Skeletal muscle tissue (tissue), 4 donors: ENCODE measurements around the gene B4GALT2. TPM values are rescaled to one million over a fixed set of nuclear protein-coding genes. Genes with fewer than 3 reads are reported as not detected.

Experiments used
- H3K27ac ChIP-seq: one replicate; pipeline ENCODE4 v1.7.0; 2013; ENCODE audit warnings: mild to moderate bottlenecking, low read depth, low read length, inconsistent platforms
- H3K27me3 ChIP-seq, 3 donors: one replicate each; pipeline ENCODE4 v1.7.0; 2013; ENCODE audit warnings: low read length in 3 of 3; ENCODE audit not compliant: control insufficient read depth in 3 of 3, insufficient read depth in 3 of 3
- H3K36me3 ChIP-seq, 3 donors: one replicate each; pipeline ENCODE4 v1.7.0; 2013; ENCODE audit warnings: low read length in 3 of 3; ENCODE audit not compliant: control insufficient read depth in 3 of 3, insufficient read depth in 3 of 3
- H3K4me1 ChIP-seq, 3 donors: one replicate each; pipeline ENCODE4 v1.7.0; 2013; ENCODE audit warnings: low read length in 3 of 3, mild to moderate bottlenecking in 3 of 3; ENCODE audit not compliant: control insufficient read depth in 3 of 3, insufficient read depth in 3 of 3
- H3K4me3 ChIP-seq, 3 donors: one replicate each; pipeline ENCODE4 v1.7.0; 2013; ENCODE audit warnings: low read length in 3 of 3
- H3K9ac ChIP-seq, 3 donors: one replicate each; pipeline ENCODE4 v1.7.0; 2013; ENCODE audit warnings: low read length in 3 of 3, mild to moderate bottlenecking in 3 of 3, moderate library complexity in 2 of 3, low read depth in 1 of 3
- H3K9me3 ChIP-seq, 3 donors: one replicate each; pipeline ENCODE4 v1.7.0; 2013; ENCODE audit warnings: low read length in 3 of 3; ENCODE audit not compliant: control insufficient read depth in 3 of 3
- total RNA-seq: library from RNA; depleted of rRNA; stranded (reverse); fragments of >200 nt; gene quantifications from one replicate; pipeline ENCODE4 v1.2.3, GENCODE V29; 2014
- donor health status: Osteomylitis.

Gene B4GALT2, protein sequence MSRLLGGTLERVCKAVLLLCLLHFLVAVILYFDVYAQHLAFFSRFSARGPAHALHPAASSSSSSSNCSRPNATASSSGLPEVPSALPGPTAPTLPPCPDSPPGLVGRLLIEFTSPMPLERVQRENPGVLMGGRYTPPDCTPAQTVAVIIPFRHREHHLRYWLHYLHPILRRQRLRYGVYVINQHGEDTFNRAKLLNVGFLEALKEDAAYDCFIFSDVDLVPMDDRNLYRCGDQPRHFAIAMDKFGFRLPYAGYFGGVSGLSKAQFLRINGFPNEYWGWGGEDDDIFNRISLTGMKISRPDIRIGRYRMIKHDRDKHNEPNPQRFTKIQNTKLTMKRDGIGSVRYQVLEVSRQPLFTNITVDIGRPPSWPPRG
- 29.7 TPM for total RNA-seq

DNA sequence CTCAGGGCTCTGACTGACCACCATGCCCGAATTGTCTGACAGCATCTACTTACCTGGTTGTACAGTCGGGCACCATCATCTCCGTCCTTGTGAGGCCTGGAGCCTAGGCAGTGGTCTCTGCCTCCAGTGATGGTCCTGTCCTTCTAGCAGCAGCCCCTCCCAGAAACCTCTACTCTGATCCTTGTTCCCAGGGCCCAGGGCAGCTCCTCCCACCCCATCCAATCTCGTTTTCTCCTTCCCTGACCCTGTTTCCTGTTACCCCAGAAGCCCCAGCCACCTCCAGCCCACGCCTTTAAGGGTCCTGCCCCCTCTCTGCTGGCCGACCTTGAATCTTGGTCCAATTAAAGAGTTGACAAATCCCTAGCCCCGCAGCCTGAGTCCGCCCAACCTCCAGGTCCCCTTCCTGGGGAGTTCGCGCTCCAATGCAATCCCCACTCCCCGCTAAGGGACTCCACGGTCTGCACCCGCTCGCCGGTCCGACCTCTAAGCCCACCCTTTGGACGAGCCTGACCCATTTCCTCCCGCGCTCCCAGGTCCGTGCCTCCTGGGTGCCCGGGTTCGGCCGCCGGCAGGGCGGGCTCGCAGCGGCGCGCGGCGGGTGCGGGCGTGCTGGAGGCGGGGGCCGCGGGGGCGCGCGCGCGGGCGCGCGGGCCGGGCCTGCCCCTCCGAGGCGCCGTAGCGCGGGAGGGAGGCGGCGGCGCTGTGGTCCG is at the start of gene B4GALT2:
Gene B4GALT2, plus strand, starts transcription at position 660 of the 710 bp plus-strand sequence. CDS start 1,951 bp downstream, outside the sequence.
- peaks cover 49 to 60% (median 51%) of the 10 kb centered on the region in 3 donors for H3K4me1 ChIP-seq

DNA sequence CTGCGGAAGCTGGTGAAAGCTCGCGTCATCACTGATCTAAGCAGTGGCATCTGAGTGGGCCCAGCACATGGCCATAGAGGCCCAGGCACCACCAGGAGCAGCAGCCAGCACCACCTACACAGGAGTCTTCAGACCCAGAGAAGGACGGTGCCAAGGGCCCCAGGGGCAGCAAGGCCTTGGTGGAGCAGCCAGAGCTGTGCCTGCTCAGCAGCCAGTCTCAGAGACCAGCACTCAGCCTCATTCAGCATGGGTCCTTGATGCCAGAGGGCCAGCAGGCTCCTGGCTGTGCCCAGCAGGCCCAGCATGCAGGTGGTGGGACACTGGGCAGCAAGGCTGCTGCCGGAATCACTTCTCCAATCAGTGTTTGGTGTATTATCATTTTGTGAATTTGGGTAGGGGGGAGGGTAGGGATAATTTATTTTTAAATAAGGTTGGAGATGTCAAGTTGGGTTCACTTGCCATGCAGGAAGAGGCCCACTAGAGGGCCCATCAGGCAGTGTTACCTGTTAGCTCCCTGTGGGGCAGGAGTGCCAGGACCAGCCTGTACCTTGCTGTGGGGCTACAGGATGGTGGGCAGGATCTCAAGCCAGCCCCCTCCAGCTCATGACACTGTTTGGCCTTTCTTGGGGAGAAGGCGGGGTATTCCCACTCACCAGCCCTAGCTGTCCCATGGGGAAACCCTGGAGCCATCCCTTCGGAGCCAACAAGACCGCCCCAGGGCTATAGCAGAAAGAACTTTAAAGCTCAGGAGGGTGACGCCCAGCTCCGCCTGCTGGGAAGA is 48.7 kb upstream of the B4GALT2 start:
- Histone ChIP-seq H3K9me3 (no peaks in the 10 kb centered on the region), H3K4me1 (peaks cover 16 to 25% (median 24%) of the 10 kb centered on the region in 3 donors)

More for the DNA sequence above, at the start of gene B4GALT2:
- Histone ChIP-seq H3K9me3 (no peaks in the 10 kb centered on the region), H3K9ac (peak within 1 kb of the TSS; percentile 69 to 83 (median 71)), H3K36me3 (peaks cover 20 to 27% (median 27%) of the 10 kb centered on the region in 3 donors), H3K4me3 (peak within 1 kb of the TSS; percentile 56 to 75 (median 74)), H3K27me3 (no peaks in the 10 kb centered on the region), H3K27ac (peak within 1 kb of the TSS; percentile 25)

DNA sequence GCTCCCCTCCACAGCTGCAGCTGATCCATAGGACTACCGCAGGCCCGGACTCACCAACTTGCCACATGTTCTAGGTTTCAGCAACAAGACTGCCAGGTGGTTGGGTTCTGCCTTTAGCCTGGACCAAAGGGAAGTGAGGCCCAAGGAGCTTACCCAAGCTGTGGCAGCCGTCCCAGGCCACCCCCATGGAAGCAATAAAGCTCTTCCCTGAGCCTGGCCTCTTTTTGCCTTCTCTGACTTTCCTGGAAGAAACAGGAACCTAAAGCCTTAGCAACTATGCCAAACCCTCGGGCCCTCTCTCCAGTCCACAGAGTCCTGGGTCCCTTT is 48.1 kb upstream of the B4GALT2 start:
- no peak overlapping the region for H3K9ac ChIP-seq
- H3K36me3 ChIP-seq: peaks cover 3 to 15% (median 5%) of the 10 kb centered on the region in 3 donors

More for the DNA sequence above, 48.7 kb upstream of the B4GALT2 start:
- H3K4me3 ChIP-seq: no peak overlapping the region
- H3K27ac ChIP-seq: no peak overlapping the region
- peaks cover 8 to 20% (median 11%) of the 10 kb centered on the region in 3 donors for H3K36me3 ChIP-seq
- peaks cover 0 to 3% (median 1%) of the 10 kb centered on the region in 3 donors for H3K27me3 ChIP-seq
- no peak overlapping the region for H3K9ac ChIP-seq

DNA sequence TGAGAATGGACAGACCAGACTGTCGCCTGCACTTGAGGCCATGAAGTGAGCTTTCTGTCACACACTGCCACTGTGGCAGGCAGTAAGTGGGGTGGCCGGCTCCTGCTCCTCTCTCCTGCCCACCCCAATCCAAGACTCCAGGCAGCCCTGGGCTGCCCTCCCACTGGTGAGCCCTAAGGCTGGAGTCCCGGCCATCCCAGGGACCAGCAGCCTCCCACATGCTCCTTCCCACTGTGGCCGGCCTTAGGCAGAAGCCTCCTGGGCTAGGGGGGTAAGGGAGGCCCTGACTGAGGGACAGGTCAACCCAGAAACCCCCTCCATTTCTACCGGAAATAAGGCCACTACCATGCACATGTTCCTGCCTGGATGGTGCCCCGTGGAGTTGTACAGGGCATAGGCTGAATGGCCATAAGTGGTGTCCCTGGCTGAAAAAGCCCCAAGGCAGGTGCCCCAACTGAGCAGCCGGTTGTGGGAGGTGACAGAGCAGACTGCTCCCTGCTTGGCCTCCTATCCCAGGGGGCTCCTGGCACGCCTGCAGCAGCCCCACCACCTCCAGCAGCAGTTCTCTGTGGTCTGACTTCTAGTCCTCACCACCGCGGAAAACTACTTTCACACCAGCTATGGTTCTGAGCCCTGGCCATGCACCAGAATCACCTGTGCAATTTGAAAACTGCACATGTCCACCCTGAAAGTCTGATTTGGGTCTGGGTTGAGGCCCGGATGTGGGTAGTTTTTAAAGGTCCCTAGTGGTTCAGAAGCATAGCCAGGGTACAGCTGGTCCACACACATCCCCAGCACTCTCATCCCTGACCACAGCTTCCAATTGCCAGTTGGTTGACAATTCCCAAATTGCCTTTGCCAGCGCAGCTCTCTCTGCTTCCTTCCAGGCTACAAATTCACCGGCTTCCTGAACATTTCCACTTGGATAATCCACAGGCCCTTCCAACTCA is 47.0 kb upstream of the B4GALT2 start:
- no peak overlapping the region for H3K9ac ChIP-seq
- no peaks in the 10 kb centered on the region for H3K9me3 ChIP-seq
- H3K27me3 ChIP-seq: peaks cover 0 to 9% (median 7%) of the 10 kb centered on the region in 3 donors
- no peak overlapping the region for H3K27ac ChIP-seq
- peaks cover 3 to 10% (median 5%) of the 10 kb centered on the region in 3 donors for H3K36me3 ChIP-seq
- no peak overlapping the region for H3K4me3 ChIP-seq
- H3K4me1 ChIP-seq: peaks cover 16 to 36% (median 33%) of the 10 kb centered on the region in 3 donors

More for the DNA sequence above, 48.1 kb upstream of the B4GALT2 start:
- Histone ChIP-seq H3K27ac (no peak overlapping the region), H3K4me3 (no peak overlapping the region), H3K27me3 (peaks cover 0 to 8% (median 7%) of the 10 kb centered on the region in 3 donors), H3K9me3 (no peaks in the 10 kb centered on the region), H3K4me1 (peaks cover 16 to 30% (median 30%) of the 10 kb centered on the region in 3 donors)

DNA sequence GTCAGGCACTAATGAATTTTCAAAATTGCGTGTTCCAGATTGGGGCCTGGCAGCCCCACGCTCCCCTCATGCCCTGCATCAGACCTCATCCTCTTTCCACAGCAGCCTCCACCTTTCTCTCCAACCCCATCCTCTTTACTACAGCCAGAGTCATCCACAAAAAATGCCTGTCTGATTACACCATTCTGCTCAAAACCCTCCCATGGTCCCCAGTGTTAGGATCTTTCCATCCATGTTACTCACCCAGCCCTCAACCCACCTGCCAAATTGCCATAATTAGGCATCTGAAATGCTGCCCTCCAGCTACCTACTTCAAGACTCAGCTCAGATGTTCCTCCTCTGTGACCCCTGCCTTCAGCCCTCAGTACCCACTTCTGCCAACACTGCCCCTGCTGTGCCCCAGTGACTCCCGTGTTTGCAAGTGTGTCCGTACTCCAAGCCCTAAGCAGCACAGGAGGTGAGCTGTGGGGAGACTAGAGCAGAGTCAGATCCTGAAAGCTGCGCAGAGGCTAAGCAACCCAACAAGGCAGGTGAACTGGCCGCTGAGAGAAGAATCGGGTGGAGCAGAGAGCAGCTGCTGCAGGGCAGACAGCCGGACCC is 46.1 kb upstream of the B4GALT2 start:
- Histone ChIP-seq H3K27me3 (peaks cover 0 to 9% (median 7%) of the 10 kb centered on the region in 3 donors), H3K9ac (peak overlapping the region in 2 of 3 donors; percentile 20 to 66), H3K36me3 (peaks cover 3 to 10% (median 5%) of the 10 kb centered on the region in 3 donors), H3K4me1 (peaks cover 16 to 36% (median 33%) of the 10 kb centered on the region in 3 donors), H3K27ac (no peak overlapping the region), H3K9me3 (no peaks in the 10 kb centered on the region), H3K4me3 (peak overlapping the region; percentile 15 to 58 (median 30))

DNA sequence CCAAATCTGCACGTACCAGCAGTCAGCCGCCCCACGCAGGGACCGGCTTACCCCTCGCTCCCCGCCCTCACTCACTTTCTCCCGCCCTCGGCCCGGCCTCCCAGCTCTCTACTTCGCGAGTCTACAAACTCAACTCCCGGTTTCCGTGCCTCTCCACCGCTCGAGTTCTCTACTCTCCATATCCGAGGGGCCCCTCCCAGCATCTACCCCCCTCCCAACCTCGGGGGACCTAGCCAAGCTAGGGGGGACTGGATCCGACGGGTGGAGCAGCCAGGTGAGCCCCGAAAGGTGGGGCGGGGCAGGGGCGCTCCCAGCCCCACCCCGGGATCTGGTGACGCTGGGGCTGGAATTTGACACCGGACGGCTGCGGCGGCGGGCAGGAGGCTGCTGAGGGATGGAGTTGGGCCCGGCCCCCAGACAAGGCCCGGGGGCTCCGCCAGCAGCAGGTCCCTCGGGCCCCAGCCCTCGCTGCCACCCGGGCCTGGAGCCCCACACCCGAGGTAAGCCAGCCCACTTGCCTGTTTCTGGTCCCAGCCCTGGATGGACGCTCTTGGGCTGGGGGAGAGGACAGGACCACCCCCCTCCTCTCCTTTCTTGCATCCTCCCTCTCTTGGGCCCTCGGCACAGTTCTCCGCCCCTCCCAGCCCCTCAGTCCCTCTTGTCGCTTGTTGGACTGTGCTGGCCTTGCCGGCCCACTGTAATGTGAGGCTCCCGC is 45.5 kb upstream of the B4GALT2 start, which contains the start of gene ARTN:
Gene ARTN, plus strand, starts transcription at position 416 of the 715 bp plus-strand sequence. CDS start 1,856 bp downstream, outside the sequence.
- H3K9me3 ChIP-seq: no peaks in the 10 kb centered on the region
- H3K27ac ChIP-seq: no peak within 1 kb of the TSS
- H3K27me3 ChIP-seq: peaks cover 0 to 9% (median 7%) of the 10 kb centered on the region in 3 donors
- peak within 1 kb of the TSS; percentile 15 to 65 (median 30) for H3K4me3 ChIP-seq
- H3K9ac ChIP-seq: peak within 1 kb of the TSS; percentile 30 to 66 (median 46)
- H3K4me1 ChIP-seq: peaks cover 21 to 40% (median 37%) of the 10 kb centered on the region in 3 donors
- peaks cover 3 to 10% (median 5%) of the 10 kb centered on the region in 3 donors for H3K36me3 ChIP-seq

DNA sequence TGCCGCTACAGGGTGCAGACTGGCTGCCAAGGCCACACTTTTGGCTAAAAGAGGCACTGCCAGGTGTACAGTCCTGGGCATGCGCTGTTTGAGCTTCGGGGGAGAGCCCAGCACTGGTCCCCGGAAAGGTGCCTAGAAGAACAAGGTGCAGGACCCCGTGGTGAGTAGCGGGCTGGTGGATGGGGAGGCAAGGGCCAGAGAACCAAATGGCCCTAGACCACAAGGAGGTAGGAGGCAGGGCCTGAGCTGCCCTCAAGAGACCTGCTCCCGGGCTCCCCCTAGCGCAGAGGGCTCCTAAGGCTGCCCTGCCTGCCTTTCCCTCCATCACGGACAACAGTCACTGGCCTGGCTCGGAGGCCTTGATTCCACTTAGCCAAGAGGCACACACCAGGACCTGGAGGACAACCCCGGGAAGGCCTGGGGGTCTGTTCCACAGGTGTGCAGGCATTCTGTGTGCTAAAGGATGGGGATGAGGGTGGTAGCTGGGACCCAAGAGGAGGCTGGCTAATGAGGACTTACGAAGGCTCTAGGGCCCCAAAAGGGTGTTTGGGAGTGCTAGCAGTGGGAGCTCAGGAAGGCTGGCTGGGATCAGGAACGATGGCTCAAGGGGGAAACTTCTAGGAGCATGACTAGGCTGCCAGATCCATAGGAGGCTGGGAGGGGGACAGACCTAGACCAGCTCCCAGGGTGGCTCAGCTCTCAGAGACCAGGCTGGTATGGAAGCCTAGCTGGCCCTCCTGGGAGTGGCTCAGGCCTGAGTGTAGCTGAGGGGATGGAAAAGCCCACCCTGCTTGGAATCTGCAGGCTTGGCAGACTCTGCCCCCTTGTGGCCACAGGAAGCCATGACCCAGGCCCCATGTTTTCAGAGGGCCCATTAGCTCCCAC is 44.7 kb upstream of the B4GALT2 start:
- no peak overlapping the region for H3K27ac ChIP-seq
- peaks cover 0 to 9% (median 7%) of the 10 kb centered on the region in 3 donors for H3K27me3 ChIP-seq

More for the DNA sequence above, 44.7 kb upstream of the B4GALT2 start:
- no peaks in the 10 kb centered on the region for H3K9me3 ChIP-seq
- H3K9ac ChIP-seq: peak overlapping the region in 2 of 3 donors; percentile 30 to 66
- peaks cover 27 to 45% (median 43%) of the 10 kb centered on the region in 3 donors for H3K4me1 ChIP-seq
- peaks cover 3 to 10% (median 5%) of the 10 kb centered on the region in 3 donors for H3K36me3 ChIP-seq
- peak overlapping the region; percentile 15 to 65 (median 23) for H3K4me3 ChIP-seq
